Erythroblast (primary cell): ENCODE measurements around the gene OR1J4.

ENCODE experiments used
- GATA1 ChIP-seq: IDR thresholded peaks from 2 replicates; pipeline ENCODE4 v1.6.1; 2011; ENCODE audit warnings: low read depth, mild to moderate bottlenecking, control low read depth, low read length, moderate library complexity
- POLR2A ChIP-seq: IDR thresholded peaks from 2 replicates; pipeline ENCODE4 v1.6.1; 2011; ENCODE audit warnings: mild to moderate bottlenecking, low read length

- no peak for TF ChIP-seq POLR2A
- no peak for TF ChIP-seq GATA1
These were observed 19.8 kb downstream of the OR1J4 start for GRCh38 chr9:122538757-122539156.
